PC-9 (cell line): Measurements from ENCODE around the gene LTA.

Source experiments
- EZH2 ChIP-seq: fragments of 200-600 bp; sonication (generic); IDR thresholded peaks from 2 replicates; pipeline ENCODE4 v1.8.0; 2017; ENCODE audit warnings: antibody characterized with exemption, low read depth
- TF ChIP-seq, protein P1 (sequence below): fragments of 200-600 bp; sonication (generic); conservative IDR thresholded peaks from 2 replicates; pipeline ENCODE4 v1.6.1; 2017; ENCODE audit warnings: mixed run types, antibody characterized with exemption, mild to moderate bottlenecking, moderate library complexity

DNA sequence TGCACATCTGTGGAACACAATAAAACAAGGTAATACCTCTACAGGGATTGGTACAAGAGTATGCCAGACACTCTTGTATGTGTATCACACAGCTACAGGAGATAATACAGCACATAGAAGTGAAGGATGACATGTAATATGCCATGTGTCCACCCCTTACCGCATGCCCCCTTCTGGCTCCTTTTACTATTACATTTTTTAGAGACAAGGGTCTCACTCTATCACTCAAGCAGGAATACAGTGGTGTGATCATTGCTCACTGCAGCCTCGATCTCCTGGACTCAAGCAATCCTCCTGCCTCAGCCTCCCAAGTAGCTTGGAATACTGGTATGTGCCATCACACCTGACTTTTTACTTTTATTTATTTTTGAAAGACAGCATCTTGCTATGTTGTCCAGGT, 24.9 kb downstream of the LTA start:
- TF ChIP-seq, protein P1, sequence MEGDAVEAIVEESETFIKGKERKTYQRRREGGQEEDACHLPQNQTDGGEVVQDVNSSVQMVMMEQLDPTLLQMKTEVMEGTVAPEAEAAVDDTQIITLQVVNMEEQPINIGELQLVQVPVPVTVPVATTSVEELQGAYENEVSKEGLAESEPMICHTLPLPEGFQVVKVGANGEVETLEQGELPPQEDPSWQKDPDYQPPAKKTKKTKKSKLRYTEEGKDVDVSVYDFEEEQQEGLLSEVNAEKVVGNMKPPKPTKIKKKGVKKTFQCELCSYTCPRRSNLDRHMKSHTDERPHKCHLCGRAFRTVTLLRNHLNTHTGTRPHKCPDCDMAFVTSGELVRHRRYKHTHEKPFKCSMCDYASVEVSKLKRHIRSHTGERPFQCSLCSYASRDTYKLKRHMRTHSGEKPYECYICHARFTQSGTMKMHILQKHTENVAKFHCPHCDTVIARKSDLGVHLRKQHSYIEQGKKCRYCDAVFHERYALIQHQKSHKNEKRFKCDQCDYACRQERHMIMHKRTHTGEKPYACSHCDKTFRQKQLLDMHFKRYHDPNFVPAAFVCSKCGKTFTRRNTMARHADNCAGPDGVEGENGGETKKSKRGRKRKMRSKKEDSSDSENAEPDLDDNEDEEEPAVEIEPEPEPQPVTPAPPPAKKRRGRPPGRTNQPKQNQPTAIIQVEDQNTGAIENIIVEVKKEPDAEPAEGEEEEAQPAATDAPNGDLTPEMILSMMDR, result peak; percentile 53
- TF ChIP-seq EZH2, result no peak
